Osteoblast (primary cell): ENCODE data around the gene DOCK1. TPM values are rescaled to one million over a fixed set of nuclear protein-coding genes. Genes with fewer than 3 reads are reported as not detected.
A peak's percentile ranks its signal among the peaks of the same experiment; 100 is the strongest.

Experiments used
- DNase-seq: peaks from one replicate; pipeline ENCODE4 v3.0.0; 2011; ENCODE audit warnings: low spot score, mixed read lengths; ENCODE audit not compliant: insufficient read length; ENCODE audit errors: missing footprints
- H2AFZ ChIP-seq: 2 replicates; pipeline ENCODE4 v1.6.0; 2011; ENCODE audit warnings: mild to moderate bottlenecking, low read length
- H3K27ac ChIP-seq: 2 replicates; pipeline ENCODE4 v1.5.1; 2011; ENCODE audit warnings: mild to moderate bottlenecking, low read depth, low read length, moderate library complexity
- H3K27me3 ChIP-seq: 2 replicates; pipeline ENCODE4 v1.6.0; 2012; ENCODE audit warnings: mild to moderate bottlenecking, control low read depth, inconsistent platforms, low read length, moderate library complexity; ENCODE audit not compliant: insufficient read depth
- H3K36me3 ChIP-seq: 2 replicates; pipeline ENCODE4 v1.5.1; 2011; ENCODE audit warnings: mild to moderate bottlenecking, low read length, control low read depth, moderate library complexity; ENCODE audit not compliant: insufficient read depth
- H3K4me1 ChIP-seq: 2 replicates; pipeline ENCODE4 v1.5.1; 2011; ENCODE audit warnings: mild to moderate bottlenecking, low read length, control low read depth, moderate library complexity; ENCODE audit not compliant: insufficient read depth
- H3K4me2 ChIP-seq: 2 replicates; pipeline ENCODE4 v1.6.0; 2011; ENCODE audit warnings: mild to moderate bottlenecking, low read length; ENCODE audit not compliant: insufficient read depth
- H3K4me3 ChIP-seq: fragments of 200-600 bp; sonication (generic); 3 replicates; pipeline ENCODE4 v1.5.1; 2012; ENCODE audit warnings: mild to moderate bottlenecking, low read length, inconsistent platforms; ENCODE audit not compliant: insufficient read depth
- H3K79me2 ChIP-seq: 2 replicates; pipeline ENCODE4 v1.6.0; 2012; ENCODE audit warnings: mild to moderate bottlenecking, low read length, control low read depth, inconsistent platforms; ENCODE audit not compliant: insufficient read depth
- H3K9me3 ChIP-seq: 2 replicates; pipeline ENCODE4 v1.5.1; 2011; ENCODE audit warnings: low read depth, low read length, control low read depth
- H4K20me1 ChIP-seq: 2 replicates; pipeline ENCODE4 v1.6.0; 2012; ENCODE audit warnings: mild to moderate bottlenecking, low read length, control low read depth; ENCODE audit not compliant: insufficient read depth
- total RNA-seq: library from RNA; depleted of rRNA; stranded (reverse); fragments of >200 nt; gene quantifications from 2 replicates; pipeline ENCODE4 v1.2.3, GENCODE V29; 2012
- TF ChIP-seq, protein P1 (sequence below): IDR thresholded peaks from 2 replicates; pipeline ENCODE4 v1.5.1; 2011; ENCODE audit warnings: mild to moderate bottlenecking, low read depth, low read length, moderate library complexity; ENCODE audit errors: extremely low read depth

The DOCK1 gene
- total RNA-seq, 1 donor, result 80.3 TPM

DNA sequence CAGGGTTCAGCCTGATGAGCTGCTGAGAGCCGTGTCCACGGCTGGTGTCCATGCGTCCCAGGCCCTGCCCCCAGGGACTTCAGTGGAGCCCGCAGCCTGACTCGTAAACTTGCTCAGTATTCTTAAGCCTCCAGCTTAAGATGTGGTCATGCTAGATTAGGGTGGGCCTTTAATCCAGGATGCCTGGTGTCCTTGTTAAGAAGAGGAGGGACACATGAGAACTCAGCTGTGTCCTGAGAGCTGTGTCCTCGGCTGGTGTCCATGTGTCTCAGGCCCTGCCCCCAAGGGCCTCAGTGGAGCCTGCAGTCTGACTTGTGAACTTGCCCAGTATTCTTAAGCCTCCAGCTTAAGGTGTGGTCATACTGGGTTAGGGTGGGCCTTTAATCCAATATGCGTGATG, 23.0 kb downstream of the DOCK1 start:
- H2AFZ ChIP-seq, result no peak overlapping the region
- no peak overlapping the region for H3K4me3 ChIP-seq
- H3K4me1 ChIP-seq, result peaks cover 21% of the 10 kb centered on the region
- TF ChIP-seq, protein P1, sequence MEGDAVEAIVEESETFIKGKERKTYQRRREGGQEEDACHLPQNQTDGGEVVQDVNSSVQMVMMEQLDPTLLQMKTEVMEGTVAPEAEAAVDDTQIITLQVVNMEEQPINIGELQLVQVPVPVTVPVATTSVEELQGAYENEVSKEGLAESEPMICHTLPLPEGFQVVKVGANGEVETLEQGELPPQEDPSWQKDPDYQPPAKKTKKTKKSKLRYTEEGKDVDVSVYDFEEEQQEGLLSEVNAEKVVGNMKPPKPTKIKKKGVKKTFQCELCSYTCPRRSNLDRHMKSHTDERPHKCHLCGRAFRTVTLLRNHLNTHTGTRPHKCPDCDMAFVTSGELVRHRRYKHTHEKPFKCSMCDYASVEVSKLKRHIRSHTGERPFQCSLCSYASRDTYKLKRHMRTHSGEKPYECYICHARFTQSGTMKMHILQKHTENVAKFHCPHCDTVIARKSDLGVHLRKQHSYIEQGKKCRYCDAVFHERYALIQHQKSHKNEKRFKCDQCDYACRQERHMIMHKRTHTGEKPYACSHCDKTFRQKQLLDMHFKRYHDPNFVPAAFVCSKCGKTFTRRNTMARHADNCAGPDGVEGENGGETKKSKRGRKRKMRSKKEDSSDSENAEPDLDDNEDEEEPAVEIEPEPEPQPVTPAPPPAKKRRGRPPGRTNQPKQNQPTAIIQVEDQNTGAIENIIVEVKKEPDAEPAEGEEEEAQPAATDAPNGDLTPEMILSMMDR, result no peak
- H3K9me3 ChIP-seq, result no peaks in the 10 kb centered on the region
- no peak overlapping the region for H3K4me2 ChIP-seq
- peaks cover 93% of the 10 kb centered on the region for H3K79me2 ChIP-seq
- no peak for DNase-seq
- H3K36me3 ChIP-seq, result peaks cover 16% of the 10 kb centered on the region
- no peaks in the 10 kb centered on the region for H3K27me3 ChIP-seq
- no peak overlapping the region for H3K27ac ChIP-seq
- peaks cover 27% of the 10 kb centered on the region for H4K20me1 ChIP-seq

DNA sequence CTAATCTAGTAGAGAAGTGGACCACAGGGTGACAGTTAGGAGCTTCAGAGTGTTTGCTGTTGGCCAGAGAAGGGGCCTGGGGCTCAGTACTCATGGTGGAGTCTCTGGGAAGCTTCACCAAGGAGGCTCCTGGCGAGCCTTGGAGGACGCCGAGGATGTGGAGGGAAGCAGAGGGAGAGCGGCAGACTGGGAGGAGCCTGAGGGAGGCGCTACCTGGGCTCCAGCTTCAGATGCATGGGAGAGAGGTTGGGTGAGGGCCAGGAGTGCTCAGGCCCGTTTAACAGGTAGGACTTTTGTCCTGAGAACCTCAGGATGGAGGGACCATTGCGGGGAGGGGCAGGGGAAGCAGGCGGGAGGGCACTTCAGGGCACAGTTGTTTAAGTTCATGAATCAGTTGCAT, 24.2 kb downstream of the DOCK1 start:
- H3K4me1 ChIP-seq, result peaks cover 21% of the 10 kb centered on the region
- H4K20me1 ChIP-seq, result peaks cover 20% of the 10 kb centered on the region
- no peak overlapping the region for H3K4me3 ChIP-seq
- H3K79me2 ChIP-seq, result peaks cover 94% of the 10 kb centered on the region
- no peak overlapping the region for H3K4me2 ChIP-seq
- no peak overlapping the region for H2AFZ ChIP-seq
- no peaks in the 10 kb centered on the region for H3K9me3 ChIP-seq
- no peak for DNase-seq
- H3K36me3 ChIP-seq, result peaks cover 16% of the 10 kb centered on the region
- no peak overlapping the region for H3K27ac ChIP-seq
- H3K27me3 ChIP-seq, result no peaks in the 10 kb centered on the region
- TF ChIP-seq, protein P1, result no peak

DNA sequence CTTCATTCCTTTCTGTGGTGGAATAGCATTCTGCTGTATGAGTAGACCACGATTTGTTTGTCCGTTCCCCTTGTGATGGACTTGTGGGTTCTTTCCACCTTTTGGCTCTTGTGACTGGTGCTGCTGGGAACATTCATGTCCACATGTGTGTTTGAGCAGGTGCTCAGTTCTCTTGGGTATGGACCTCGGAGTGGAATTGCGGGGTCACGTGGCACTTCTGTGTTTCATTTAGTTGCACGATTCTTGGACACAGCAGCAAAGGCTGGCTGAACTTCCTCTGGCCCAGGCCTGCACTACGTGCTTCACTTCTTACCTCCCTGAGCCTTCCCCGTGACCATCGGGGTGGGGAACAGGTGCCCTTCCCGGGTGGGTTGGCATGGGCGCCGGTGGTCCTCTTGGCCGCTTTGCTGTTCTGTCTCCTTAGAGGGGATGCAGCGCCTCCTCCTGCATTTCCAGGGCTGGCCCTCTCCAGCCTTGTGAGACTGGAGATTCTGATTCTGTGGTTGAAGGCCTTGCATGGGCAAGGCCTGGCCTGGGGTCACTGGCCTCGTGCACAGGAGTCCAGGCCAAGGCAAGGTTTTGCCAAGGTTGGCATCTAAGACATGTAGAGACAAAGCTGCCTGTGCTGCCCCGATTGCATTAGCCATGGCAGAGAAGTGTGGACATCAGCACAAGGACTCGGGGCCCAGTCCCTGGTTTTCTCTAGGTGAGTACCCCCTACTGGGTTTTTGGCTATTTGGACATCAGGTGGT, 25.1 kb downstream of the DOCK1 start:
- H4K20me1 ChIP-seq, result peaks cover 16% of the 10 kb centered on the region
- peaks cover 16% of the 10 kb centered on the region for H3K36me3 ChIP-seq
- peak; percentile 6 for DNase-seq
- H3K9me3 ChIP-seq, result no peaks in the 10 kb centered on the region
- no peak overlapping the region for H2AFZ ChIP-seq
- TF ChIP-seq, protein P1, result no peak
- peaks cover 94% of the 10 kb centered on the region for H3K79me2 ChIP-seq
- peak overlapping the region; percentile 60 for H3K4me3 ChIP-seq
- no peaks in the 10 kb centered on the region for H3K27me3 ChIP-seq
- peak overlapping the region; percentile 45 for H3K27ac ChIP-seq
- peak overlapping the region; percentile 85 for H3K4me2 ChIP-seq
- peaks cover 16% of the 10 kb centered on the region for H3K4me1 ChIP-seq

DNA sequence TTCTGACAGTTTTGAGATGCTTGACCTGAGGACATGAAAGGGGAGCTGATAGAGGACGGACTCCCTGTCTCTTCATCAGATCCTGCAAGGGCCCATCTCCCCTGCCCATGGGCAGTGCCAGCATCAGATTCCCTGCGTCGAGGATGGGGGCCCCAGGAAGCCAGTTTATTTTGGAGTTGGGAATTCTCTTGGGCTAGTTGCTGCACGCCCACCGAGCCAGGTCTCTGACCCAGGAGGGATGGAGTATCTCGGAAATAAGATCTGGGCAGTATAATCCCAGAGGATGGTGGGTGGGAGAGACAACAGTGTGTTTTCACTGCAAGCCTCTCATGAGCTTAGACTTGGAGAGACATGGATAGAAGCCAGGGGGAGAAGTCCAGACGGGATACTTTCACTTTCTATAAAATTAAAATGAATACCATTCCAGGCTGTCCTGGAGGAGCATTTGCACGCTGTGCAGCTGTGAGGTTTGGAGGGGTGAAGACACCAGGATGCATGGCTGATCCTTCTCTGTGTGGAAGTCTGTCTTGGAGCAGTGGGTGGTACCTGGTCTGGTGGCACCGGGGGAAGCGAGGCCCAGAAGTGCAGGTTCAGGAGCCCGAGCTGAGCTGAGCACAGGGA, 25.8 kb downstream of the DOCK1 start:
- no peaks in the 10 kb centered on the region for H3K27me3 ChIP-seq
- H4K20me1 ChIP-seq, result peaks cover 17% of the 10 kb centered on the region
- H3K4me1 ChIP-seq, result peaks cover 21% of the 10 kb centered on the region
- H3K79me2 ChIP-seq, result peaks cover 94% of the 10 kb centered on the region
- no peaks in the 10 kb centered on the region for H3K9me3 ChIP-seq
- peak overlapping the region; percentile 45 for H3K27ac ChIP-seq
- TF ChIP-seq, protein P1, result no peak
- peaks cover 16% of the 10 kb centered on the region for H3K36me3 ChIP-seq
- DNase-seq, result peak; percentile 78
- peak overlapping the region; percentile 85 for H3K4me2 ChIP-seq
- peak overlapping the region; percentile 60 for H3K4me3 ChIP-seq
- no peak overlapping the region for H2AFZ ChIP-seq
